IPS-15b (cell line): ENCODE data around the gene SH2D4B.

Source experiments
- H3K27me3 ChIP-seq: one replicate; pipeline ENCODE4 v1.6.1; 2013; ENCODE audit warnings: low read length; ENCODE audit not compliant: control insufficient read depth, insufficient read depth
- H3K36me3 ChIP-seq: one replicate; pipeline ENCODE4 v1.6.1; 2013; ENCODE audit warnings: low read length; ENCODE audit not compliant: control insufficient read depth, insufficient read depth
- H3K4me1 ChIP-seq: one replicate; pipeline ENCODE4 v1.6.1; 2013; ENCODE audit warnings: mild to moderate bottlenecking, low read length; ENCODE audit not compliant: control insufficient read depth, insufficient read depth
- H3K4me3 ChIP-seq: one replicate; pipeline ENCODE4 v1.5.1; 2013; ENCODE audit warnings: low read depth, low read length
- H3K9ac ChIP-seq: one replicate; pipeline ENCODE4 v1.6.1; 2013; ENCODE audit warnings: low read depth, mild to moderate bottlenecking, low read length
- H3K9me3 ChIP-seq: one replicate; pipeline ENCODE4 v1.6.1; 2013; ENCODE audit warnings: mild to moderate bottlenecking, low read length; ENCODE audit not compliant: control insufficient read depth, insufficient read depth

SH2D4B gene

DNA sequence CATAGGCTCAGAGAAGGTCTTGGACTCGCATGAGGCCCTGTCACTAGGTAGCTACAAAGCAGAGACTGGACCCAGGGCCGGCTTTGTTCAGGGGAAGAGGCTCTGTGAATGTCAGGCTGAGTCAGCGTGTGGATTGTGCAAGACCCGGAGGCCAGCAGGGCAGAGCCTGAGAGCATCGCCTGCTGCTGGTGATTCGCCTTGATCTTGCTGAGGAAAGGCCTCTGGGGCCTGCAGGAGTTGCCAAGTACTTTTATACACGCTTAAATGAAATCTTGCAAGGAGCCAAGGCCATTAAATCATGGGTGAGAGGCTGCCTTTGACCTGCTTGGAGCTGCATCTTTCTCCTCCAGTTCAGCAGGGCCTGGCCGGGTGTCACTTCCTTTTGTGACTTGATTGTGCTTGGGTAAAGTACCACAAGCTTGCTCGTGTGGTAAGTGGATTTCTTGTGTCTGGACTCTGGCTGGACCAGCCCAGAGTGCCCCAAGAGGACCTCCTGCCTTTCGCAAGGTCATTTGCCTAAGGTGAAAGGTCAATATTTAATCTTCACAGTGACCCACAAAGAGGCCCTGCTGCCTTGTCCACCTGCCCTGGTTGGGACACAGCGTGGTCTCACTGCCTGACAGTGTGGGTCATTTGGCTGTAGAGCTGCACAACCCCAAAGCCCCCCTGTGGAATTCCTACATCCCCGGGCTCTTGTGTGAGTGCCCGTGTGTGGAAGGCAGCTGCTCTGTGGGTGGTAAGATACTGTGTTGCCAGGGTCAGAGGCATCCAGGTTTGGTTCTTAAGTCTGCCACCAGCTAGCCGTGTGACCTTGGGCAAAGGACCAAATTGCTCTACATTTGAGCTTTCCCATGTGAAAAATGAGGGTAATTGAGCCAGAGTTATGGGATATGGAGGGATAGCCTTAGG, 38.6 kb upstream of the SH2D4B start:
- Histone ChIP-seq H3K9ac (no peak overlapping the region), H3K27me3 (no peaks in the 10 kb centered on the region), H3K4me3 (no peak overlapping the region), H3K9me3 (no peaks in the 10 kb centered on the region), H3K36me3 (no peaks in the 10 kb centered on the region), H3K4me1 (peaks cover 8% of the 10 kb centered on the region)

DNA sequence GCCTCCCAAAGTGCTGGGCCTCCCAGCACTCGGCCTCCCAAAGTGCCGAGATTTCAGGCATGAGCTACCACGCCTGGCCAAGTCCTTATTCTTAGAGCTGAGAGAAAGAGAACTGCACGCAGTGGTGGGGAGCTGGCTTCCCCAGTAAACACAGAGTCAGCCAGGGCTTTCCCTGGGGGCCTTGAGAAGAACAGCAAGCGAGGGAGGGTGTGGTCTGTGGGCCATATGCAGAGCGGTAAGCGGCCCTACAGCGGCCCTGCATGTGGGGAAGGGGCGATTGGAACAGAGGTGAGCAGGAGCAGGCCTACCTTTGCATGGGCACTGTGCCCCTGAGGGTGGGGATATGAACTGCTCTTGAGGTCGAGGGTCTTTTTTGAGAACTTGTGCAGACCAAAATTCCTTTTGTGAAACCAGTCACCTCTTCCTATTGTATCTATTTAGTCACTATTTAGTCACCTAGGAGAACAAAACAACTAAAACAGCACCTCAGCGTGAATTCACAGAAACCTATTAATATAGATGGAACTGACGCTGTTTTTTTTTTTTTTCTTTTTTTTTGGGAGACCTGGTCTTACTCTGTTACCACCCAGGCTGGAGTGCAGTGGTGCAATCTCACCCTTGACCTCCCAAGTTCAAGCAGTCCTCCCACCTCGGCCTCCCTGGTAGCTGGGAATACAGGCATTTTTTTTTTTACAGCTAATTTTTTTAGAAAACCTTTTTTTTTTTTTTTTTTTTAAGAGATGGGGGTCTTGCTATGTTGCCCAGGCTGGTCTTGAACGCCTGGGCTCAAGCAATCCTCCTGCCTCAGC, 36.9 kb upstream of the SH2D4B start:
- no peak overlapping the region for H3K9ac ChIP-seq
- H3K36me3 ChIP-seq = no peaks in the 10 kb centered on the region
- H3K4me3 ChIP-seq = no peak overlapping the region

DNA sequence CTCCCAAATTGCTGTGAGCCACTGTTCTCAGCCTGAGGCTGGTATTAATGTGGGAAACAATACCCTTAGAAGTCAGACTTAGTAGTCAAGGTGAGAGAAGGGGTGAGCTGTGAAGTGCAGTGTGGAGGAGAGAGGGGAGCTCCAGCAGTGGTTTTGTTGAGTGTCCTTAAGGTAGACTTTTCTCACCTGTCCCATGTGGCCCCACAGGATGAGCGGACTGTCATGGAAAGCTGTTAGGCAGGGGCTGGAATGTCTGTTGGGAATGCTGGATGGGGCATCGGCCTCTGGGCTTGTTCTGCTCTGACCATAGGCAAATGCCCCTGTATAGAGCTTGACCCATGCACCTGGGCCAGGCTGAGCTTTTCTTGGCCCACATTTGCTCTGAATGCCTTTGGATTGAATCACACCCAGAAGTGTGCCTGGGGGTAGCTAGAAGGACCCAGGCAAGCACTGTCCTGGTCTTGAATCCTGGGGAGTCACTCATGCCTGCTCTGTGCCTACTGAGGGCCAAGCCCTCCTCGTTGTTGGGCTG, 36.3 kb upstream of the SH2D4B start:
- Histone ChIP-seq H3K9me3 (no peaks in the 10 kb centered on the region), H3K4me1 (peaks cover 17% of the 10 kb centered on the region), H3K4me3 (no peak overlapping the region), H3K9ac (no peak overlapping the region), H3K36me3 (no peaks in the 10 kb centered on the region), H3K27me3 (no peaks in the 10 kb centered on the region)

More for the DNA sequence above, 36.9 kb upstream of the SH2D4B start:
- no peaks in the 10 kb centered on the region for H3K27me3 ChIP-seq
- no peaks in the 10 kb centered on the region for H3K9me3 ChIP-seq
- peaks cover 16% of the 10 kb centered on the region for H3K4me1 ChIP-seq

DNA sequence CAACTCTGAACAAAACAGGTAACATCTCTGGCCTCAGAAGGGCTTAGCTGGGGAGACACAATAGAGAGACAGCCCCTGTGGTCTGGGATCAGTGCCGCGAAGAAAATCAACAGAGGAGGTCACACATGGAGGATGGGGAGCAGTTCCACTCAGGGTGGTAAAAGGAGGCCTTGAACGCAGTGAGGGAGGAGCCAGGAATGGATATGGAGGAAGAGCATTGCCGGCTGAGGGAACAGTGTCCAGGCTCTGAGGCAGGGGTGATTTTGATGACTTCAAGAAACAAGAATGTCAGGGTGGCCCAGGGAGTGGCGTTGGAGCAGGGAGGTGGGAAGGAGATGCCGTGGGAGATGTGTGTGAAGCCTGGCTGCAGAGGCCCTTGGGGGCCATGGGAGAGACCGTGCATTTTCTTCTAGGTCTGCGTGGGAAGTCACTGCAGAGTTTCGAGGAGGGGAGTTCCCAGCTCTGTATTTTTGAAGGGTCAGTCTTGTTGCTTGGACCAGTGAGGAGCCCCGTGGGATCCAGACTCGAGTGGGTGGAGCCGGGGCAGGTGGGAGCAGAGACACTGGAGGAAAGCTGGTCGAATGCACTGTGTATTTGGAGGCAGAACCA, 35.7 kb upstream of the SH2D4B start:
- Histone ChIP-seq H3K36me3 (no peaks in the 10 kb centered on the region), H3K9me3 (no peaks in the 10 kb centered on the region), H3K4me3 (no peak overlapping the region), H3K9ac (no peak overlapping the region), H3K4me1 (peaks cover 17% of the 10 kb centered on the region), H3K27me3 (no peaks in the 10 kb centered on the region)

DNA sequence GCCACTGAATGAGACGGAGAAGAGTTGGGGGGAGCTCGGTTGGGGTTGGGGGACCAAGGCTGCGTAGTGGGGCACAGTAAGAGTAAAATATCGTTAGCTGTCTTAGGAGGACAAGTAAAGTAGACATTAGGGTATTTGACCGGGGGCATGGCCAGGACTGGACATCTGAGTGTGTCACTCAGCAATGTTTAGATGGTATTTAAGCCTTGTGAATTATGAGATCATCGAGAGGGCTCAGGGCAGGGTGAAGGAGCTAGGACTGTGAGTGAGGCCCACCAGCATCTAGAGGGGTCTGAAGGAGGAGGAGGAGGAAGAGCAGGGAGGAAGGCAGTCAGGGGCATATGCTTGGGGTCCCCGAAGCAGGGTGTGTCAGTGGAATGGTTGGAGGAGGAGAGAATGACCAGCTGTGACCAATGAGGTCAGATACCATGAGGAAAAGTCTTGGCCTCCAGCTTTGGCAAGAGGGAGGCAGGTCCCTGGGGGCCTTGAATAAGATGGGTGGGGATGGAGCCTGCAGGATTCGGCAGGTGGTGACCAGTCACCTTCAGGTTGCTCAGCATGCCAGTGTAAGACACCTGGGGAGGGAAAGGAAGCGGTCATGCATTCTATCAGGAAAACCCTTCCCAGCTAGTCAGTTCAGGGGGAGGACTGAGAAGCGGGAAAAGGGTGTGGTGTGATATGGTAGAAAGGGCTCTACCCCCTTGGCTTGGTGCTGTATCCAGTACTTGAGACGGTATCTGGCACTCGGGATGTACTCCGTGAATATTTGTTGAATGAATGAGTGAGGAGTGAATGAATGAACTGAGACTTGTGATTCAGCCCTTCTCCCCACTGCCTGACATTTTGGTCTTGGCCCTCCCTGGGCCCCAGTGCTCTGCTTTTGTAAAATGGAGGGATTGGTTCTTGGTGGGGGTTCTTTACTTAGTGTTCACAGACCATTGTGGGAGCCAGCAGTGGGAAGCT, 34.8 kb upstream of the SH2D4B start:
- Histone ChIP-seq H3K27me3 (no peaks in the 10 kb centered on the region), H3K4me1 (peaks cover 17% of the 10 kb centered on the region), H3K9me3 (no peaks in the 10 kb centered on the region), H3K36me3 (no peaks in the 10 kb centered on the region), H3K4me3 (no peak overlapping the region), H3K9ac (no peak overlapping the region)

DNA sequence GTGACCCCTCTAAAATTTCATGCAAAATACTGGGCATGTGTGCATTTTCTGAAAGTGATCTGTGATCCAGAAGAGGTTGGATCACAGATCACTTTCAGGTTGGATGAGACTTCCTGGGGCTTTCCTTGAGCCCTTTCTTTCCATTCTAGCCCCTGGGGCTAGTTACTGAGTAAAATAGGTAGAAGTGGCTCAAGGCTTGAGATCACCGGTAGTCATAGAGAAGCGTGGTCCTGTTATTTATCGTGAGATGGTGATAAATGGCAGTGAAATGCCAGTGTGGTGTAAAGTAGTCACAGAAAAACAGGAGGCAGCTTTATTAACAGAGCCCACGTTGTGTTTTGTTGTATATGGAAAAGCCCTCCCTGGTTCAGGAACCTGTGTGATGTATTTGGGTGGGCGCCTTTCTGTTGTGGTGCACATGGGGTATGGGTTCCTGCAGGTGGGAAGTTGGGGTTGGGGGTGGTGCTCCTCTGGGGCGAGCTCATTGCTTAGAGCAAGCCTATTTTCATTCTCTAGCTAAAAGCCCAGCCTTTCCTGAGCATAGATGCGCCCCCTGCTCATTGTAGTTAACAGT, 34.0 kb upstream of the SH2D4B start:
- H3K9me3 ChIP-seq = no peaks in the 10 kb centered on the region
- no peak overlapping the region for H3K4me3 ChIP-seq
- H3K36me3 ChIP-seq = no peaks in the 10 kb centered on the region
- no peaks in the 10 kb centered on the region for H3K27me3 ChIP-seq
- no peak overlapping the region for H3K9ac ChIP-seq
- H3K4me1 ChIP-seq = peaks cover 14% of the 10 kb centered on the region

DNA sequence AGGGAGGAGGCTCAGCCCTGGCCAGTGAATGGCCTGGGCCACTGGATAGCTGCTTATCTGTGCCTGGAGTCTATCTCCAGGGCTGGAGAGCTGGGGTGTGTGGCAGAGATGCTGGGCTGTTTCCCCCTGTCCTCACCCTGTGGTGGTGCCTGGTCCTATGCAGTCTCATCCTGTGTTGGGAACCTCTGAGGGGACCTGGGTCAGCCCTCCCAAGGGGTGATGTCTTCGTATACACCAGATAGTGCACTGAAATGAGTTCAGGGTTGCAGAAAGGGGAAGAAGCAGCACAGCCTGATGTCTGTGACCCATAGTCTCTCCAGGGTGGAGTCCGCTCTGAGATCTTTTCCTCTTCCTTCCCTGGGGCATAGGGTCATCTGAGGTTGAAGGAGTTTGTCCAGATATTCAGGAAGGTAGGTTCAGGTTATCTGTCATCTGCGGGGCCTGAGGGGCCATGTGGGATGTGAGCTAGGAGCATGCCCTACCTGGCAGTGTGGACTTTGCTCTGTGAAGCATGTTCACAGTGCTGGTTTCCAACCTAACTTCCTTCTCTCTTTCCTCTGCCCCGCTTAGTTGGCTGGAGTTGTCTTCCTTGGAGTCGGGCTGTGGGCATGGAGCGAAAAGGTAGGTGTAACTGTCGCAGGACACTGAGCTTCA, 33.4 kb upstream of the SH2D4B start:
- H3K36me3 ChIP-seq = peaks cover 1% of the 10 kb centered on the region
- no peaks in the 10 kb centered on the region for H3K9me3 ChIP-seq
- peaks cover 13% of the 10 kb centered on the region for H3K4me1 ChIP-seq
- no peaks in the 10 kb centered on the region for H3K27me3 ChIP-seq
- H3K4me3 ChIP-seq = no peak overlapping the region
- H3K9ac ChIP-seq = no peak overlapping the region

DNA sequence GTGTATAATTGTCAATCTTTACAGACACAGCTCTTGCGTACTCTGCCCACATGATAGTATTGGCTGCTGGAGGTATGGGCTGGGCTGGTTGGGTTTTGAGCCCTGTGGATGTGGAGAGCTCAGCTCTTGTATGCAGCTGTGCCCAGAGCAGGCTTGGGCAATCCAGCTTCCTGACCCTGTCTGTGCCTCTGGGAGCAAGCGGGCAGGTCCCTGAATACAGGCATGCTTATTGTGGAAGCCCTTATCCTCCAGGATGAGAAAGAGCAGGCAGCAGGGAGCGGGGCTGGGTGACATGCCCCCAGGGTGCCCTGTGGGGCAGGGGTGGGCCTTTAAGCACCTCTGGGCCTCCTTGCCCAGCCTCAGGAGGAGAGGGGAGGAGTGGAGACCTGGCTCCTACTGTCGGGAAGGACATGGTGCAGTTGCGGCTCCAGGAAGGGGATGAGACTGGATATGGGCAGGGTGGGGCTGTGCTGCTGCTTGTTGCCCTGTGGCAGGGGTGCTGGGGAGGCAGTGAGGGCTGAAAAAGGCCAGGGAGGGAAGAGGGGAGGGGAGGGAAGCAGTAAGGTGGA, 32.7 kb upstream of the SH2D4B start:
- no peak overlapping the region for H3K9ac ChIP-seq
- H3K4me1 ChIP-seq = peaks cover 13% of the 10 kb centered on the region
- no peak overlapping the region for H3K4me3 ChIP-seq

DNA sequence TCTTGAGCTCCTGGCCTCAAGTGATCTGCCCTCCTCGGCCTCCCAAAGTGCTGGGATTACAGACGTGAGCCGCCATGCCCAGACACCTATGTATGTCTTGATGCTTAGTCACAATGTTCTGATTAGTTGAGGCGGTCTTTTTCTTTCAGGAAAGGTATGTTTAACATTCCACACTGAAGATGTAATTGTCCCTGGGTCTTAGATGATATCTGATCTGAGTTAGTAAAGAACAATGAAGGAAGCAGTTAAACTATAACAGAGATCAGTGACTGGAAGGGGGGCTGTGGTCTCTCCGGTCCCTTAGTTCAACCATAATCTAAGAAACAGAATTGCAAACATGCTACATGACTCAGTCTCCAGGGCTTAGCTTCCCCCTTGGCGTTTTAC, 31.5 kb upstream of the SH2D4B start:
- Histone ChIP-seq H3K27me3 (no peaks in the 10 kb centered on the region), H3K36me3 (peaks cover 10% of the 10 kb centered on the region), H3K9me3 (no peaks in the 10 kb centered on the region), H3K4me1 (peaks cover 13% of the 10 kb centered on the region), H3K9ac (no peak overlapping the region), H3K4me3 (no peak overlapping the region)

More for the DNA sequence above, 32.7 kb upstream of the SH2D4B start:
- H3K36me3 ChIP-seq = peaks cover 5% of the 10 kb centered on the region
- no peaks in the 10 kb centered on the region for H3K27me3 ChIP-seq
- no peaks in the 10 kb centered on the region for H3K9me3 ChIP-seq

DNA sequence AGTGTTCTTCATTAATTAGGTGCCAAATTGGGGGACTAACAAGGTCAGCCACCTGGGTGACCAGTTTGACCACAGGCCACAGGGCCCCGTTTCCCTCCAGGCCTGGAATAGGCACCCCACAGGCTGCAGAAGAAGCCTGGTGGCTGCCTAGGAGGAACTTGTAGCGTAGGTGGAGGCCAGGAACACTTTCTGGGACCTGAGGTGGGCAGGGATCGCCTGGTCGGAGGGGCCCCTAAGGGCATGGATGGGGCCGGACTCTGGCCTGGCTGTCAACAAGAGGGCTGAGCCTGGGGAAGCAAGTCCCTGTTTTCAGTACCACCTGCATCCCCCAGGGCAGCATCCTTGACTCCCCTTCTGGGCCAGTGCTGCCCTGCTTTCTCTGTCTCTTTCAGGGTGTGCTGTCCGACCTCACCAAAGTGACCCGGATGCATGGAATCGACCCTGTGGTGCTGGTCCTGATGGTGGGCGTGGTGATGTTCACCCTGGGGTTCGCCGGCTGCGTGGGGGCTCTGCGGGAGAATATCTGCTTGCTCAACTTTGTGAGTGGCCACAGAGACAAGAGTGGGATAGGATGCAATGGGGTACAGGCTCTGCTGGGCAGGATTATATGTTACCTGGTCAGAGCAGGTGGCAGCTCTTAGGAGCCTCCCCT, 30.7 kb upstream of the SH2D4B start:
- Histone ChIP-seq H3K4me1 (peaks cover 13% of the 10 kb centered on the region), H3K36me3 (peaks cover 10% of the 10 kb centered on the region), H3K9ac (no peak overlapping the region), H3K4me3 (no peak overlapping the region), H3K9me3 (no peaks in the 10 kb centered on the region), H3K27me3 (no peaks in the 10 kb centered on the region)
